CD4-positive, alpha-beta T cell (primary cell): ENCODE results near the gene STRN4. TPM values are rescaled to one million over a fixed set of nuclear protein-coding genes. Genes with fewer than 3 reads are reported as not detected.
A peak's percentile ranks its signal among the peaks of the same experiment; 100 is the strongest.

Source experiments
- ATAC-seq: fragments of 200-7000 bp; cut with Tn5 transposase; one replicate; pipeline ENCODE4 v1.10.0; 2022; ENCODE audit warnings: mild to moderate bottlenecking; ENCODE audit not compliant: poor library complexity
- CTCF ChIA-PET: fragments of 350-600 bp; sonication (Branson Sonifier 250); formaldehyde crosslinking; loops from one replicate; lab custom pipeline; 2021; ENCODE audit warnings: antibody characterized with exemption, inconsistent platforms; lab: Charles Lee
- POLR2A ChIA-PET: fragments of 350-600 bp; sonication (Branson Sonifier 250); formaldehyde crosslinking; loops from one replicate; lab custom pipeline; 2021; ENCODE audit warnings: antibody characterized with exemption, inconsistent platforms; lab: Charles Lee
- DNase-seq, 14 experiments: peaks; one replicate each; pipeline ENCODE4 v3.0.0-alpha.2; 2013 to 2020; ENCODE audit warnings: mixed read lengths in 2 of 14
- H3K27ac ChIP-seq, 2 donors: one replicate each; pipeline versions ENCODE4 v1.5.1 to v1.7.0; 2013; ENCODE audit warnings: low read length in 2 of 2, low read depth in 1 of 2, mild to moderate bottlenecking in 1 of 2
- H3K27me3 ChIP-seq, 2 experiments: 1 replicate in 1 of 2; 2 replicates in 1 of 2; pipeline versions ENCODE4 v1.6.1 to v1.7.0; 2013; ENCODE audit warnings: low read length in 2 of 2, control low read depth in 1 of 2, mild to moderate bottlenecking in 1 of 2, moderate library complexity in 1 of 2; ENCODE audit not compliant: insufficient read depth in 2 of 2, control insufficient read depth in 1 of 2
- H3K36me3 ChIP-seq: one replicate; pipeline ENCODE4 v1.6.1; 2013; ENCODE audit warnings: low read length, control low read depth; ENCODE audit not compliant: insufficient read depth
- H3K4me1 ChIP-seq: one replicate; pipeline ENCODE4 v1.6.1; 2013; ENCODE audit warnings: low read length, control low read depth; ENCODE audit not compliant: insufficient read depth
- H3K4me3 ChIP-seq: one replicate; pipeline ENCODE4 v1.5.1; 2013; ENCODE audit warnings: mild to moderate bottlenecking, low read length, moderate library complexity
- H3K9me3 ChIP-seq, 2 experiments: 1 replicate in 1 of 2; 2 replicates in 1 of 2; pipeline versions ENCODE4 v1.6.1 to v1.7.0; 2013; ENCODE audit warnings: low read length in 2 of 2, mild to moderate bottlenecking in 2 of 2, control low read depth in 1 of 2, moderate library complexity in 1 of 2; ENCODE audit not compliant: control insufficient read depth in 1 of 2, insufficient read depth in 1 of 2
- H3K27ac Mint-ChIP-seq: one replicate; pipeline ENCODE4 v1.8.0; 2020; ENCODE audit warnings: mixed read lengths
- H3K27me3 Mint-ChIP-seq: one replicate; pipeline ENCODE4 v1.8.0; 2021; ENCODE audit warnings: mixed read lengths
- H3K36me3 Mint-ChIP-seq: one replicate; pipeline ENCODE4 v1.8.0; 2021; ENCODE audit warnings: low read depth, mixed read lengths
- H3K4me1 Mint-ChIP-seq: one replicate; pipeline ENCODE4 v1.8.0; 2021; ENCODE audit warnings: low read depth, mixed read lengths
- H3K4me3 Mint-ChIP-seq: one replicate; pipeline ENCODE4 v1.8.0; 2020; ENCODE audit warnings: mild to moderate bottlenecking, mixed read lengths
- H3K9me3 Mint-ChIP-seq: one replicate; pipeline ENCODE4 v1.8.0; 2020; ENCODE audit warnings: mixed read lengths
- intact Hi-C, 2 experiments: fragments of 100-400 bp; cut with DNase I in 1 of 2; cut with micrococcal nuclease in 1 of 2; formaldehyde crosslinking; loops; one replicate each; pipeline versions ENCODE4 v1.15.1 to v1.9.0; 2023 to 2025; cut with DNase I, micrococcal nuclease
- total RNA-seq, 174 experiments: library from RNA in 2 of 174; stranded (reverse) in 2 of 174; gene quantifications; one replicate each; pipeline ENCODE4 v1.2.3 and lab custom pipeline; 2021 to 2026
- TF ChIP-seq, protein P1 (sequence below): fragments of 200-600 bp; IDR thresholded peaks from one replicate; pipeline ENCODE4 v1.8.0; 2022; ENCODE audit warnings: antibody characterized with exemption, mild to moderate bottlenecking

Gene STRN4
- total RNA-seq, 2 experiments from 2014 or later, result 90.0 to 94.0 TPM

- H3K27ac Mint-ChIP-seq, result no peak overlapping the region
- Histone ChIP-seq H3K27ac (no peak overlapping the region), H3K27me3 (no peaks in the 10 kb centered on the region), H3K4me3 (no peak overlapping the region), H3K36me3 (peaks cover 27% of the 10 kb centered on the region), H3K4me1 (peaks cover 53% of the 10 kb centered on the region), H3K9me3 (no peaks in the 10 kb centered on the region)
- ATAC-seq (no peak), DNase-seq (no peak)
- TF ChIP-seq, protein P1, sequence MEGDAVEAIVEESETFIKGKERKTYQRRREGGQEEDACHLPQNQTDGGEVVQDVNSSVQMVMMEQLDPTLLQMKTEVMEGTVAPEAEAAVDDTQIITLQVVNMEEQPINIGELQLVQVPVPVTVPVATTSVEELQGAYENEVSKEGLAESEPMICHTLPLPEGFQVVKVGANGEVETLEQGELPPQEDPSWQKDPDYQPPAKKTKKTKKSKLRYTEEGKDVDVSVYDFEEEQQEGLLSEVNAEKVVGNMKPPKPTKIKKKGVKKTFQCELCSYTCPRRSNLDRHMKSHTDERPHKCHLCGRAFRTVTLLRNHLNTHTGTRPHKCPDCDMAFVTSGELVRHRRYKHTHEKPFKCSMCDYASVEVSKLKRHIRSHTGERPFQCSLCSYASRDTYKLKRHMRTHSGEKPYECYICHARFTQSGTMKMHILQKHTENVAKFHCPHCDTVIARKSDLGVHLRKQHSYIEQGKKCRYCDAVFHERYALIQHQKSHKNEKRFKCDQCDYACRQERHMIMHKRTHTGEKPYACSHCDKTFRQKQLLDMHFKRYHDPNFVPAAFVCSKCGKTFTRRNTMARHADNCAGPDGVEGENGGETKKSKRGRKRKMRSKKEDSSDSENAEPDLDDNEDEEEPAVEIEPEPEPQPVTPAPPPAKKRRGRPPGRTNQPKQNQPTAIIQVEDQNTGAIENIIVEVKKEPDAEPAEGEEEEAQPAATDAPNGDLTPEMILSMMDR, result no peak
- intact Hi-C loops, result no loop called here
- H3K4me1 Mint-ChIP-seq, result peaks cover 61% of the 10 kb centered on the region
- ChIA-PET CTCF (interaction anchor here (1.3 to 1.7 kb wide), 3 partner anchors 11 to 24 kb away, joined by 4 read pairs; no protein-coding TSS in a partner anchor), POLR2A (no interaction called here)
- no peaks in the 10 kb centered on the region for H3K9me3 Mint-ChIP-seq
- no peaks in the 10 kb centered on the region for H3K27me3 Mint-ChIP-seq
- peak overlapping the region; percentile 75 for H3K4me3 Mint-ChIP-seq
- peaks cover 29% of the 10 kb centered on the region for H3K36me3 Mint-ChIP-seq
Observed at GRCh38 chr19:46742926-46743480, 3.2 kb downstream of the STRN4 start.

DNA sequence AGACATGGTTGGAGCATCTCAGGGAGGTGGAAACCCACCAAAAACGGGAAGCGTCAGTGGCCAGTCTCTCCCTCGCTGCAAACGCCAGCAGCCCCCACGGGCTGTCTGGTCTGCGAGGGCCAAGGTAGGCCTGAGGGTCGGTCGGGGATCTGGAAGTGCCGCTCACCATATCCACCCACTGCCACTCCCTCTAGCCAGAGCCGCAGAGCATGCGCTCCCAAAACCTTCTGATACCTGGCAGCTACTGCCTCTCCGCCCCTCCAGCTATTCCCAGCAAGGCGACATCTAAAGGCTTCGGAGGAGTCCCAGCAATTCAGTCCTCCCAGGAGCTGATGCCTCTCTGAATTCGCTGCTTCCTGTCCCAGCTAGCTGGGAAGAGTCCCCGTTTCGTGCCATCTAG is 4.8 kb downstream of the STRN4 start:
- no peak overlapping the region for H3K4me3 ChIP-seq
- intact Hi-C loops, result no loop called here
- no peaks in the 10 kb centered on the region for H3K9me3 Mint-ChIP-seq
- peaks cover 43% of the 10 kb centered on the region for H3K36me3 ChIP-seq
- no peaks in the 10 kb centered on the region for H3K9me3 ChIP-seq
- H3K4me3 Mint-ChIP-seq, result no peak overlapping the region
- DNase-seq, result no peak
- no peak overlapping the region for H3K27ac Mint-ChIP-seq
- TF ChIP-seq, protein P1, result no peak
- ChIA-PET POLR2A (interaction anchor here (0.9 kb wide), 2 partner anchors 28 to 47 kb away, joined by 3 to 4 read pairs; partner anchors contain the start of gene SLC1A5), CTCF (interaction anchor here (1.7 kb wide), 1 partner anchor 13 kb away, joined by 4 read pairs; no protein-coding TSS in a partner anchor)
- no peaks in the 10 kb centered on the region for H3K27me3 ChIP-seq
- H3K4me1 ChIP-seq, result peaks cover 40% of the 10 kb centered on the region
- no peak for ATAC-seq
- H3K27ac ChIP-seq, result no peak overlapping the region
- peaks cover 47% of the 10 kb centered on the region for H3K4me1 Mint-ChIP-seq
- H3K27me3 Mint-ChIP-seq, result no peaks in the 10 kb centered on the region
- peaks cover 39% of the 10 kb centered on the region for H3K36me3 Mint-ChIP-seq

DNA sequence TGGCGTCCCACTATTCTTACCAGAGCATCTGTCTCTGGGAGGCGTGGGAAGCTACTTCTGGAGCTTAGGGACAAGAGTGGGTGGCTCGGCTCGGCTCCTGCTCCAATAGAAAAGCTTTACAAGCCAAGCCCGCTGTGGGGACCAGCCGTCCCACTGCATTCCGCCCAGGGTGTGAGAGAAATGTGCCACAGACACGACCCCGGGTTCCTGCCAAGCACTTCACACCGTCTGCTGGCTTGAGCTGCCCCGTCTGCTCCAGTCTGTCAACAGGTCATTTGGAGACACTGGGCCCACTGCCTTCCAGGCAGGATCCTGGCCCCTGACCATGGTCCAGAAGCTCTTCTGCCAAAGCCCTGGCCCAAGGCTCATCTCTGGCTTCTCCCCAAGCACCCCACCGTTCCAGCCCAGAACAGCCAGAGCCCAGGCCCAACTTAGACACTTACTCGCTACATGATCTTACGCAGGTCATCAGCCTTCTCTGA is 6.9 kb downstream of the STRN4 start:
- no peak overlapping the region for H3K4me3 Mint-ChIP-seq
- TF ChIP-seq, protein P1, result no peak
- peaks cover 40% of the 10 kb centered on the region for H3K36me3 Mint-ChIP-seq
- CTCF ChIA-PET, result no interaction called here
- peaks cover 34% of the 10 kb centered on the region for H3K4me1 Mint-ChIP-seq
- H3K36me3 ChIP-seq, result peaks cover 52% of the 10 kb centered on the region
- no peaks in the 10 kb centered on the region for H3K9me3 Mint-ChIP-seq
- no peak overlapping the region for H3K27ac Mint-ChIP-seq
- H3K27me3 ChIP-seq, result no peaks in the 10 kb centered on the region
- no peak overlapping the region for H3K27ac ChIP-seq
- DNase-seq (no peak), ATAC-seq (no peak)
- H3K4me1 ChIP-seq, result peaks cover 26% of the 10 kb centered on the region
- H3K9me3 ChIP-seq, result no peaks in the 10 kb centered on the region
- intact Hi-C loops, result no loop called here
- H3K27me3 Mint-ChIP-seq, result no peaks in the 10 kb centered on the region
- no peak overlapping the region for H3K4me3 ChIP-seq
- POLR2A ChIA-PET, result no interaction called here
